Glomerular endothelial cell (primary cell): Measurements from ENCODE around the gene ZCCHC7. TPM values are rescaled to one million over a fixed set of nuclear protein-coding genes. Genes with fewer than 3 reads are reported as not detected.
A peak's percentile ranks its signal among the peaks of the same experiment; 100 is the strongest.
"Not testable (repeated sequence)": the region's sequence is repeated elsewhere in the genome, so short reads cannot be mapped to it uniquely, and the experiment has no call there.

ENCODE experiments used
- DNase-seq: peaks from one replicate; pipeline ENCODE4 v3.0.0-alpha.2; 2011; ENCODE audit warnings: low read depth, low spot score; ENCODE audit errors: extremely low read depth
- total RNA-seq: library from RNA; depleted of rRNA; stranded (reverse); fragments of >200 nt; gene quantifications from 2 replicates; pipeline ENCODE4 v1.2.3, GENCODE V29; 2015

The ZCCHC7 gene
- total RNA-seq, 1 donor from 2014 or later: 20.5 TPM

GRCh38 chr9:37203456-37203855 lies 83.1 kb downstream of the ZCCHC7 start:
- DNase-seq: not testable (repeated sequence)

- DNase-seq: no peak
These were observed 85.8 kb downstream of the ZCCHC7 start for GRCh38 chr9:37206121-37206620.

- DNase-seq: no peak
These were observed 89.3 kb downstream of the ZCCHC7 start for GRCh38 chr9:37209431-37210386.

GRCh38 chr9:37210737-37211523 lies 90.6 kb downstream of the ZCCHC7 start:
- DNase-seq: no peak

- DNase-seq: no peak
These were observed 92.1 kb downstream of the ZCCHC7 start for GRCh38 chr9:37212435-37212834.

GRCh38 chr9:37215381-37215780 lies 95.0 kb downstream of the ZCCHC7 start:
- no peak for DNase-seq

- no peak for DNase-seq
These were observed 95.5 kb downstream of the ZCCHC7 start for GRCh38 chr9:37215830-37216229.

GRCh38 chr9:37217161-37217560 lies 96.8 kb downstream of the ZCCHC7 start:
- DNase-seq: no peak

GRCh38 chr9:37218800-37219425 lies 98.5 kb downstream of the ZCCHC7 start:
- DNase-seq: no peak

GRCh38 chr9:37220971-37221370 lies 100.6 kb downstream of the ZCCHC7 start:
- no peak for DNase-seq

GRCh38 chr9:37221489-37222106 lies 101.2 kb downstream of the ZCCHC7 start:
- DNase-seq: no peak

GRCh38 chr9:37229455-37229854 lies 109.1 kb downstream of the ZCCHC7 start:
- no peak for DNase-seq

GRCh38 chr9:37229882-37230482 lies 109.6 kb downstream of the ZCCHC7 start:
- DNase-seq: peak; percentile 16

- no peak for DNase-seq
These were observed 116.4 kb downstream of the ZCCHC7 start for GRCh38 chr9:37236822-37237221.

- no peak for DNase-seq
These were observed 117.7 kb downstream of the ZCCHC7 start for GRCh38 chr9:37238122-37238521.

GRCh38 chr9:37239224-37239859 lies 119.0 kb downstream of the ZCCHC7 start:
- DNase-seq: no peak

- no peak for DNase-seq
These were observed 119.5 kb downstream of the ZCCHC7 start for GRCh38 chr9:37239921-37240320.

GRCh38 chr9:37241340-37241739 lies 121.0 kb downstream of the ZCCHC7 start:
- no peak for DNase-seq

GRCh38 chr9:37242089-37242488 lies 121.7 kb downstream of the ZCCHC7 start:
- no peak for DNase-seq
